Mesothelial cell of epicardium (in vitro differentiated cells): ENCODE results near the gene LAMC3. TPM values are rescaled to one million over a fixed set of nuclear protein-coding genes. Genes with fewer than 3 reads are reported as not detected.

Experiments used
- DNase-seq, 2 experiments: peaks; one replicate each; pipeline ENCODE4 v3.0.0; 2021; ENCODE audit warnings: low spot score in 2 of 2; ENCODE audit not compliant: unreplicated experiment in 2 of 2
- H3K27ac Mint-ChIP-seq: 2 replicates; pipeline ENCODE4 v1.8.0; 2021; ENCODE audit warnings: mixed read lengths
- H3K27me3 Mint-ChIP-seq: 2 replicates; pipeline ENCODE4 v1.8.0; 2021; ENCODE audit warnings: low read depth, mixed read lengths
- H3K36me3 Mint-ChIP-seq: 2 replicates; pipeline ENCODE4 v1.8.0; 2021; ENCODE audit warnings: mixed read lengths
- H3K4me1 Mint-ChIP-seq: 2 replicates; pipeline ENCODE4 v1.8.0; 2021; ENCODE audit warnings: mixed read lengths
- H3K4me3 Mint-ChIP-seq: 2 replicates; pipeline ENCODE4 v1.8.0; 2021; ENCODE audit warnings: mild to moderate bottlenecking, moderate library complexity, mixed read lengths
- H3K9me3 Mint-ChIP-seq: 2 replicates; pipeline ENCODE4 v1.8.0; 2021; ENCODE audit warnings: mixed read lengths
- total RNA-seq: library from RNA; stranded (reverse); gene quantifications from 3 replicates; pipeline ENCODE4 v1.2.1, GENCODE V29; 2021
- TF ChIP-seq, protein P1 (sequence below): fragments of 200-600 bp; sonication (generic); IDR thresholded peaks from one replicate; pipeline ENCODE4 v1.5.0; 2021; ENCODE audit warnings: antibody characterized with exemption; ENCODE audit not compliant: unreplicated experiment

The LAMC3 gene
- total RNA-seq, 1 donor from 2014 or later: 18.3 TPM

DNA sequence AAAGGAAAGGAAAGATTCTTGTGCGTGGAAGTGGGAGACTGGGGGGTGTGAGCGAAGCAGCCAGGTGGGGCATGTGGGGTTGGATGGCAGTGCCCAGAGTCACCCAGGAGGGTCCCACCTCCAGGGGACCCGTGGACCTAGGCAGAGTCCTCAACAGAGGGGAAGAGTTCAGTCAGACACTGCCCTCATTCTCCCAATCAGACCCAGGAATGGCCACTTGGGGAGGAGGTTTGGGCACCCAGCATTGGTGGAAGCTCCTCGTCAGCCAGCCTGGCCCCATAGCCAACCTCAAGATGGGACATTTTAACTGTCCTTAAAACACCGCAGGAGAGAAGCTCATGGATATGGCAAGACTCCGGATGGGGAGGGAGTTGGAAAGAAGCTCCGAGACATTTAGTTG lies 21.9 kb upstream of the LAMC3 start:
- Mint-ChIP-seq H3K36me3 (no peaks in the 10 kb centered on the region), H3K4me1 (peaks cover 17% of the 10 kb centered on the region), H3K27ac (no peak overlapping the region), H3K9me3 (no peaks in the 10 kb centered on the region), H3K4me3 (no peak overlapping the region), H3K27me3 (peaks cover 2% of the 10 kb centered on the region)
- TF ChIP-seq, protein P1, sequence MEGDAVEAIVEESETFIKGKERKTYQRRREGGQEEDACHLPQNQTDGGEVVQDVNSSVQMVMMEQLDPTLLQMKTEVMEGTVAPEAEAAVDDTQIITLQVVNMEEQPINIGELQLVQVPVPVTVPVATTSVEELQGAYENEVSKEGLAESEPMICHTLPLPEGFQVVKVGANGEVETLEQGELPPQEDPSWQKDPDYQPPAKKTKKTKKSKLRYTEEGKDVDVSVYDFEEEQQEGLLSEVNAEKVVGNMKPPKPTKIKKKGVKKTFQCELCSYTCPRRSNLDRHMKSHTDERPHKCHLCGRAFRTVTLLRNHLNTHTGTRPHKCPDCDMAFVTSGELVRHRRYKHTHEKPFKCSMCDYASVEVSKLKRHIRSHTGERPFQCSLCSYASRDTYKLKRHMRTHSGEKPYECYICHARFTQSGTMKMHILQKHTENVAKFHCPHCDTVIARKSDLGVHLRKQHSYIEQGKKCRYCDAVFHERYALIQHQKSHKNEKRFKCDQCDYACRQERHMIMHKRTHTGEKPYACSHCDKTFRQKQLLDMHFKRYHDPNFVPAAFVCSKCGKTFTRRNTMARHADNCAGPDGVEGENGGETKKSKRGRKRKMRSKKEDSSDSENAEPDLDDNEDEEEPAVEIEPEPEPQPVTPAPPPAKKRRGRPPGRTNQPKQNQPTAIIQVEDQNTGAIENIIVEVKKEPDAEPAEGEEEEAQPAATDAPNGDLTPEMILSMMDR: no peak
- no peak for DNase-seq

DNA sequence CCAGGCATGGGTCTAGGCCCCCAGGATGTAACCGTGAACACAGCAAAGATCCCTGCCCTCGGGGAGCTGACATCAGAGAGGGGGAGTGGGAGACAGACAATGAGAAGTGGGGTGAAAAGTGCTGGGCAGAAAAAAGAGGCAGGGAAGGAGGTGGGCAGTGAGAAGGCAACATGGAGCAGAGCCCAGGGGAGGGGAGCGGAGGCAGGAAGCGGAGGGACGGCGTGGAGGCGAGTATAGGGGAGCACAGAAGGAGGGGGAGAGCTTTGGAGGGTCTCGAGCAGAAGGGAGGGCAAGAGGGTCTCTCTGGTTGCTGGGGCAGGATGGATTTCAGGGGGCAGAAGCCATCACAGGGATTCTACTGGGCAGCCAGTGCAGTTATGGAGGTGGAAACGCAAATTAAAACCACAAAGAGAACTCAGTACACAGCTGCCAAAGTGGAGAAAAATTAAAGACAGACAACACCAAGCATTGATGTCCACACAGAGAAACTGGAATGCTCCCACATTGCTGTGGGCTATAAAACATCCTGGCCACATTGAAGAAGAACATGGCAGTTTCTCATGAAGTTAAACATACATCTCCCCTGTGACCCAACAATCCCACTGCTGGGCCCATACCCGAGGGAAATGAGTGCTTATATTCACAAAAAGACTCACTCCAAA lies 21.1 kb upstream of the LAMC3 start:
- H3K27ac Mint-ChIP-seq: no peak overlapping the region
- DNase-seq: no peak
- no peaks in the 10 kb centered on the region for H3K36me3 Mint-ChIP-seq
- no peaks in the 10 kb centered on the region for H3K9me3 Mint-ChIP-seq
- TF ChIP-seq, protein P1: no peak
- H3K4me3 Mint-ChIP-seq: no peak overlapping the region
- peaks cover 19% of the 10 kb centered on the region for H3K4me1 Mint-ChIP-seq
- H3K27me3 Mint-ChIP-seq: no peaks in the 10 kb centered on the region

- Mint-ChIP-seq H3K4me3 (no peak overlapping the region), H3K27me3 (no peaks in the 10 kb centered on the region), H3K4me1 (peaks cover 19% of the 10 kb centered on the region), H3K9me3 (no peaks in the 10 kb centered on the region), H3K36me3 (no peaks in the 10 kb centered on the region), H3K27ac (no peak overlapping the region)
- TF ChIP-seq, protein P1: no peak
- no peak for DNase-seq
These were observed 20.6 kb upstream of the LAMC3 start for GRCh38 chr9:130988400-130988747.

GRCh38 chr9:130988905-130989304 lies 20.1 kb upstream of the LAMC3 start:
- H3K9me3 Mint-ChIP-seq: no peaks in the 10 kb centered on the region

DNA sequence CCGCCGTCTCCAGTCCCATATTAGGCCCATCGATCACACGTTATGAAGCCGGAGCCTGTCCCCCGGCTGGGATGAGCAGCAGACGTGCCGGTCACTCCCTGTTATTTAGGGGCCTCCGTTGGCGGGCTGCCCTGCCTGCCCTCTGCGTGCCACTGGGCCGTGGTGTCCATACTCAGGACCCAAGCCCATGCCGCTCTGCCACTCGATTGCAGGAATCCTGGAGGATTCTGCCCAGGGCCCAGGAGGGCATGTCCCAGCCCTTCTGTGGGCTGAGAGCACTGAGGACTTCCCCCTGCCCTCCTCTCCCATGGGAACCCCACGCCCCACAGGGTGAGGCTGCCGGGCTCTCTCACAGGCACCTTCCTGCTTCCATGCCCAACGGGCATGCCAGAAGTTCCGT lies 19.6 kb upstream of the LAMC3 start:
- no peak overlapping the region for H3K27ac Mint-ChIP-seq
- no peaks in the 10 kb centered on the region for H3K27me3 Mint-ChIP-seq
- H3K4me1 Mint-ChIP-seq: peaks cover 19% of the 10 kb centered on the region
- no peaks in the 10 kb centered on the region for H3K9me3 Mint-ChIP-seq
- DNase-seq: no peak
- H3K36me3 Mint-ChIP-seq: no peaks in the 10 kb centered on the region
- H3K4me3 Mint-ChIP-seq: no peak overlapping the region
- TF ChIP-seq, protein P1: no peak

More at GRCh38 chr9:130988905-130989304, 20.1 kb upstream of the LAMC3 start:
- Mint-ChIP-seq H3K4me3 (no peak overlapping the region), H3K36me3 (no peaks in the 10 kb centered on the region), H3K27ac (no peak overlapping the region), H3K4me1 (peaks cover 19% of the 10 kb centered on the region), H3K27me3 (no peaks in the 10 kb centered on the region)
- no peak for DNase-seq
- TF ChIP-seq, protein P1: no peak

DNA sequence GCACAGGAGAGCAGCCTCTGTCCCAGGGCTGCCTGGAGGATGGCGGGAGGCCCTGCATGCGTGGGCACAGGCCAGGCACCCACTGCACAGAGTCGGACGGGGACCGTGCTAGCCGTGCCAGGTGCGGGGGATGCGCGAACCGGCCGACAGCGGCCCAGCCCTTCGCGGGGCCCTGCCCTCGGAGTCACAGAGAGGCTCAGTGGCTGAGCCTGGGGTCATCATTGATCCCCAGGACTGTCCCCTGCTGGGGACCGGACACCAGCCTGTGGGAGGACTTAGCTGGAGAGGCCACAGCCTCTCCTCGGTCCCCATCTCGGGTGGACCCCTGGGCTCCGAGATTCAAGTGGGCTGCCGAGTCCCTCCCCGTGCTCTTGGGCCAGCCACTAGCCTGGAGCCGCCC lies 19.1 kb upstream of the LAMC3 start:
- H3K27me3 Mint-ChIP-seq: no peaks in the 10 kb centered on the region
- TF ChIP-seq, protein P1: no peak
- no peaks in the 10 kb centered on the region for H3K9me3 Mint-ChIP-seq
- no peak overlapping the region for H3K4me3 Mint-ChIP-seq
- no peak for DNase-seq
- H3K4me1 Mint-ChIP-seq: peaks cover 20% of the 10 kb centered on the region
- no peak overlapping the region for H3K27ac Mint-ChIP-seq
- H3K36me3 Mint-ChIP-seq: no peaks in the 10 kb centered on the region
